GM04504 (cell line): ENCODE measurements around the gene GSC2.

Source experiments
- DNase-seq: peaks from one replicate; pipeline ENCODE4 v3.0.0-alpha.2; 2012; ENCODE audit warnings: low read depth

GSC2 gene

GRCh38 chr22:19152942-19153883 lies 3.1 kb upstream of the GSC2 start:
- no peak for DNase-seq

GRCh38 chr22:19151329-19152191 lies 1.5 kb upstream of the GSC2 start:
- DNase-seq: no peak

- no peak for DNase-seq
Measured at GRCh38 chr22:19150482-19151328, 613 bp upstream of the GSC2 start.

- no peak for DNase-seq
Measured at GRCh38 chr22:19149047-19149883, 827 bp downstream of the GSC2 start.

- DNase-seq: no peak
Measured at GRCh38 chr22:19148417-19149046, 1.6 kb downstream of the GSC2 start.

GRCh38 chr22:19147195-19147780 lies 2.8 kb downstream of the GSC2 start:
- DNase-seq: no peak

GRCh38 chr22:19146215-19146968 lies 3.7 kb downstream of the GSC2 start:
- DNase-seq: no peak

- no peak for DNase-seq
Measured at GRCh38 chr22:19143967-19144400, 6.1 kb downstream of the GSC2 start.

GRCh38 chr22:19143212-19143611 lies 6.9 kb downstream of the GSC2 start:
- DNase-seq: no peak

GRCh38 chr22:19142394-19142793 lies 7.7 kb downstream of the GSC2 start:
- DNase-seq: no peak

GRCh38 chr22:19139974-19140373 lies 10.1 kb downstream of the GSC2 start:
- DNase-seq: no peak

GRCh38 chr22:19139001-19139356 lies 11.1 kb downstream of the GSC2 start:
- DNase-seq: no peak

GRCh38 chr22:19138217-19139000 lies 11.7 kb downstream of the GSC2 start:
- DNase-seq: no peak

GRCh38 chr22:19137384-19138216 lies 12.5 kb downstream of the GSC2 start:
- no peak for DNase-seq

GRCh38 chr22:19136915-19137314 lies 13.2 kb downstream of the GSC2 start:
- no peak for DNase-seq

- no peak for DNase-seq
Measured at GRCh38 chr22:19134874-19135273, 15.2 kb downstream of the GSC2 start.

GRCh38 chr22:19134176-19134831 lies 15.8 kb downstream of the GSC2 start:
- no peak for DNase-seq
